DMS79 (cell line): ENCODE measurements around the gene RGP1.
A peak's percentile ranks its signal among the peaks of the same experiment; 100 is the strongest.

Experiments used
- DNase-seq: peaks from one replicate; lab custom pipeline; 2025; lab: John Stamatoyannopoulos, UW

Gene RGP1

DNA sequence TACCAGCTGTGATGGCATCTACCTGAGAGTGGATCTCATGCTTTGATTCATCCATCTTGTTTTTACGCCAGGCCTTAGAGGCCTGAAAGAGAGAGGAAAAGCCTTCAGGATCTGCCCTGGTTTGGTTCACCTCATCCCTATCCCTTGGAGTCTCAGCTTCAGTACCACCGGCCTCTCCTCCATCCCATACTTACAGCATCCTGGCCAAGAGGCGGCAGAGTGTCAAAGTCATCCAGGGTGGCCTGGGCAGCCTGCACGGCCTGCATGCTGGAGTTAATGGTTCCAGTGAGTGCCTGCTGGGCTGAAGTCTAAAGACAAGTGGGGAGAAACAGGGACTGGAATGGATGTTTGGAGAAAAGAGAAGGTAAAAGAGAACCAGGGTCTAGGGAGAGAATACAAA, 29.5 kb upstream of the RGP1 start:
- DNase-seq = no peak

DNA sequence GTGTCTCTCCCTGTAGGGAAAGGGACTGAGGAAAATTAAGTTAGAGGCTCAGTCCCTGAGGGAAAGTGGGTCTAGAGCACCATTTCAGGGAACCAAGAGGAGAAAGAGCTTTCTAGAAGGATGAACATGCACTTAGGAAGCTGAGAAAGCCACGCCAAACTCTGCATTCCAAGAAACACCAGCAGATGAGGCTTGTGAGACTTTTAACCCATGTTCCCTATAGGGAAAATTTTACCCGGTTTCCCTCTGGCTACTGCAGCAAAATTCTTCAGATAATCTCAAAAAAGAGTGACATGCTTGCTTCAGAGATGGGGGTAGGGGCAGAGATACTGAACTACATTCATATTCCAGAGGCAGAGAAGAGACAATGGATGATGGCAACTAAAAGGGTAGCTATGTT, 25.7 kb upstream of the RGP1 start:
- no peak for DNase-seq

- DNase-seq = no peak
Measured at GRCh38 chr9:35723908-35724307, 25.2 kb upstream of the RGP1 start.

DNA sequence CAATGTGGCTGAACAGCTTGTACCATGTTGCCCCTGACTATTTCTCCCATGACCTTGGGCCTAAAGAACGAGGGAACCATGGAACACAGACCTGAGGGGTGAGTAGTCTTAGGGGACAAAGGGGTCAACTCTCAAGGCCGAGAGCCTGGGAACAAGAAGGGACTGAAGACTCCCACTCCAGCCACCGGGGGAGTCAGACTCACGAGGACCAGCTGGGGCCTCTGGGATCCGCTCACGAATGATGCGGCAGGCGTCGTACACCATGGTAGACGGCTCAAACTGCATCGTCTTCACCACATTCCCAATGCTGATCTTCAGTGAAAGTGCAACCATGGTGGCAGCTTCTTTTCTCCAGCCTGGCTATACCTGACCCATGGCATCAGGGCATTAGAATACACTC, 23.7 kb upstream of the RGP1 start:
- DNase-seq = no peak

- no peak for DNase-seq
Measured at GRCh38 chr9:35726931-35727330, 22.2 kb upstream of the RGP1 start.

GRCh38 chr9:35727676-35728040, 21.4 kb upstream of the RGP1 start:
- DNase-seq = no peak

DNA sequence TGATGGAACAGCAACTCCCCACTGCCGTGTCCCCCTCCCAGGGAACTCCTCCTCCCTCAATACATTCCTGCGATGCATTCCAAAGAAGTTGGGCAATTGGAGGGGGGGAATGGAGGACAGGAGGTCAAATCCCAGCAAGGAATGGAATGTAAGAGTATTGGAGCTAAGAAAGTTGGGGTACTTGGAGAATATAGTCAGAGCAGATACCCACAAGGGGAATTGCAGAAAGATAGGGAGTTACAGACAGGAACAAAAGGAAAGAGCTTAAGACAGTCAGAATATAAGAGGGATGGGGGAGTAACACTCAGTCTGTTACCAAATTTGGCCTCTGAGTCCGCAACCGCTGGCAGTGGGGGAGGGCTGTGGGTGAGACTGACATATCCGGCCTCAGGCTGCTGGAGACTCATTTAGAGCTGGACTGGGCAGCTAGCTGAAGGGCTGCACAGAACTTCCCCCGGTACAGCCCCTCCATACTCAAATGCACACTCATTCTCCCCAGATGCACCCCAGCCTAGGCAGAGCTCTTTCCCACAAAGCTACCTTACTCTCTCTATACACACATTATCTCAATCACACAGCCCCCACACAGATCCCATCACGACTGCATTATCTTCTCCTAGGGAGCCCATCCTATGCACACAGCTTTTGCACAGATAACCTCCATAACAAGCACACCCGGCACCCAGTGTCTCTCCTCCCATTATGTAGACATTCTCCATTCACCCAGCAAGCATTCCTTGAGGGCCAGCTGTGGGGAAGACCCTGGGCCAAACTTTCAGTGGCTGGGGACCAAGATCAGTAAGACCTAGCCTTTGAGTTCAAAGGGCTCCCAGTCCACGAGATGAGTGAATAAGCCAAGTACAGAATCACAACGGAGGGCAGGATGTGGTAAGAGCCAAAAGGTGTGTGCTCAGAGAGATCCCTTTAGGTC, 20.8 kb upstream of the RGP1 start:
- no peak for DNase-seq

DNA sequence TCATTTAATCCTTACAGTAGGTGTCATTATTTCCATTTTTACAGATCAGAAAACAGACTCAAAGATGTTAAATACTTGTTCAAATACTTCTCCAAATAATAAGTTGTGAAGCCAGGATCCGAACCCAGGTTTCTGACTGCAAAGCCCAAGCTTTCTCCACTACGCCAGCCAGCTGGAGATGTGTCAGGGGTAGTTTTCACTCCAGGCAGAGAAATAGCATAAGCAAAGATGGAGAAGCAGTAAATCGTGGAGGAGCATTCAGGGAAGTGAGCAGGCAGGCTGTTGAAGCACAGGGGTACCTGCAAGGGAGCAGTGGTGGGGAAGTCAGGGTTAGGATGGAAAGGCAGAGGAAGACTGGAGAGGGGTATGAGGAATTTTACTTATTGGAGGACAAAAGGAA, 20.0 kb upstream of the RGP1 start:
- DNase-seq = no peak

- no peak for DNase-seq
Measured at GRCh38 chr9:35729700-35730485, 19.2 kb upstream of the RGP1 start.

DNA sequence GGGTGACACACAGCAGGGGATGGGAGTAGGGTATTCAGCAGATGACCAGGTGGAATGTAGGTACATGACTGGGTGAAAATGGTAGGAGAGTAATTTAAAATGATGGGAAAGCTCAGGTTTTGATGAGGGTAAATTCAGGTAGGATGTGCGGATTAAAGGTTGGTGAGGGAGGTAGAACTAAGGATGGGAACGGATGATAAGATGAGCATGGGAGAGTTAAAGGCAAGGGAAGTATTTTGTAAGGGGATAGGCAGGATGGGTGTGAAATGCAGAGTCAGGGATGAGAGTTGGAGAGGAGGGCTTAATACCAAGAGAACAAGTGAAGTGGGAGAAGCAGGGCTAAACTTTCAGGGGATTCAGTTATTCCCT, 18.6 kb upstream of the RGP1 start:
- DNase-seq = no peak

- DNase-seq = no peak
Measured at GRCh38 chr9:35731415-35732184, 17.5 kb upstream of the RGP1 start.

DNA sequence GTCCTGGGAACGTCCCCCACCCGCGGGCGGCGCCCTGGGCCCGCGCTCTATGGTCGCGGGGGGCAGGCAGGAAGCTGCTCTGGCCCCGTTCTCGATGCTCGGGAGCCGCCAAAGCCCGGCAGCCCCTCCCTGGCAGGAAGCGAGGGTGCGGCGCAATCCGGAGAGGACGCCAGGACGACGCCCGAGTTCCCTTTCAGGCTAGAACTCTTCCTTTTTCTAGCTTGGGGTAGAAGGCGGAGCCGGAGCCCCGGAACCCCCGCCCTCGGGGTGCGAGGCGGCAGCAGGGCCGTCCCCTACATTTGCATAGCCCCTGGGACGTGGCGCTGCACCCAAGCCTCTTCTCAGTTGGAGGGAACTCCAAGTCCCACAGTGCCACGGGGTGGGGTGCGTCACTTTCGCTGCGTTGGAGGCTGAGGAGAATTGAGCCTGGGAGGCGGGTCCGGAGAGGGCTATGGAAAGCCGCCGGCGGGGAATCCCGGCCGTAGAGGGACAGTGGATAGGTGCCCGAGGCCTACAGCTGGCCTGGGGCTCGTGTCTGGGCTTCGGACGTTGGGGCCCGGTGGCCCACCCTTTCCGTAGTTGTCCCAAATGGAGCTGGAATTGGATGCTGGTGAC, 16.8 kb upstream of the RGP1 start, which contains the start of the genes CREB3 and TLN1:
Gene CREB3 (plus strand): TSS at position 482 of the 615 bp plus-strand sequence. CDS start 107 bp downstream, at position 589.
Gene TLN1 (minus strand): TSS at position 11 of the 615 bp plus-strand sequence. CDS start 6,501 bp downstream, outside the sequence.
- DNase-seq = peak; percentile 97

GRCh38 chr9:35732800-35733541, 16.1 kb upstream of the RGP1 start:
- DNase-seq = peak; percentile 41

DNA sequence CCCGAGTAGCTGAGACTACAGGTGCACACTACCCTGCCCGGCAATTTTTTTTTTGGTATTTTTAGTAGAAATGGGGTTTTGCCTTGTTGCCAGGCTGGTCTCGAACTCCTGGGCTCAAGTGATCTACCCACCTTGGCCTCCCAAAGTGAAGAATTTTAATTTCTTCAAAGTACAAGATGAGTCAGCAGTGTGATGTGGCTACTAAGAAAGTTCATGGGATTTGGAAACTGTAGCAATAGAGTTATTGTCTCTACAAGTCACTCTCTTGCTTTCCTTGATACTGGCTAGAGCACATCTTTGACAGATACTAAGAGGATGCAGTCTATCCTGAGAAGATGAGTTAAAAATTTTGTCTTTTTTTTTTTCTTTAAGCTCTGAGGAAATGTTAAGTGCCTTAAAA, 15.0 kb upstream of the RGP1 start:
- no peak for DNase-seq

- DNase-seq = peak; percentile 43
Measured at GRCh38 chr9:35736201-35736633, 12.9 kb upstream of the RGP1 start.

GRCh38 chr9:35737143-35737542, 11.9 kb upstream of the RGP1 start:
- DNase-seq = no peak

- no peak for DNase-seq
Measured at GRCh38 chr9:35738186-35738585, 10.9 kb upstream of the RGP1 start.

GRCh38 chr9:35738924-35739323, 10.2 kb upstream of the RGP1 start:
- no peak for DNase-seq

- DNase-seq = no peak
Measured at GRCh38 chr9:35740243-35740642, 8.8 kb upstream of the RGP1 start.

DNA sequence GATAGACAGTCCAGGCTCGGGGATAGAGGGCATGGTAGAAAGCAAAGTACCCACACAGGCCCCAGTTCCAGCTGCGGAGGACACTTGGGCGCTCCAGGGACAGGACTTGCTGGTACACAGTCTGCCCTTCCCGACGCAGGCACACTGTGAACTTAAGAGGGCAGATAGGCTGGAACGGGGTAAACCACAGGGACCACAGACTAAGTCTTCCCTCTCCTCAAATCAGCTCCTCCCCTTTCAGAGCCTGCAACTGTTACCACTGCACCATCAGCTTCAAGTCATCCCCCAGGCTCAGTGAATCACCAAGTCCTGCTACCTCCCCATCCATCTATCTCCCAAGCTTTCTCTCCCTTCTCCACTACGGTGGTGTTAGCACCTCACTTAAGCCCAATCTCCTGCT, 7.3 kb upstream of the RGP1 start:
- no peak for DNase-seq

DNA sequence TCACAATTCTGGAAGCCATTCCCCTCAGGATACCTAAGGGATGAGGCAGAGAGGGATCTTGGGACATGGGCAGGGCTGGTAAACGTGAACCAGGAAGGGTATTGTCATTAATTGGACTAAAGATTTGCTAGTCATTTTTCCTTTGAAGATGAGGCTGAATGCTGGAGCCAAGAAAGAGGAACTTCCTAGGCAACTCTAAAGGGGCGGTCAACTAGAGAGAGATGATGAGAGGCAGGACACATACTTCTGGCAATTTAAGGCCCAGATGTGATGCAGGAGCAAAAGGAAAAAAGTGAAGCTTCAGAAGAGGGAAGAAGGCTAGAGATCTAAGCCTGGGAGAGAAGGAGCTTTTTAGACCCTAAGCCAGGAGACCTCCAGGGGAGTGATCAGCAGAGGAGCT, 5.6 kb upstream of the RGP1 start:
- no peak for DNase-seq
